Type B pancreatic cell (in vitro differentiated cells): ENCODE data around the gene FAM168A. TPM values are rescaled to one million over a fixed set of nuclear protein-coding genes. Genes with fewer than 3 reads are reported as not detected.

Source experiments
- DNase-seq: peaks from one replicate; pipeline ENCODE4 v3.0.0; 2021; ENCODE audit warnings: mixed read lengths; ENCODE audit not compliant: unreplicated experiment; ENCODE audit errors: extremely low spot score
- H3K27ac Mint-ChIP-seq: 2 replicates; pipeline ENCODE4 v1.8.0; 2021; ENCODE audit warnings: mild to moderate bottlenecking, mixed read lengths
- H3K27me3 Mint-ChIP-seq: 2 replicates; pipeline ENCODE4 v1.8.0; 2021; ENCODE audit warnings: mixed read lengths
- H3K36me3 Mint-ChIP-seq: 2 replicates; pipeline ENCODE4 v1.8.0; 2021; ENCODE audit warnings: mixed read lengths
- H3K4me1 Mint-ChIP-seq: one replicate; pipeline ENCODE4 v1.8.0; 2021; ENCODE audit warnings: mixed read lengths; ENCODE audit not compliant: unreplicated experiment
- H3K4me3 Mint-ChIP-seq: 2 replicates; pipeline ENCODE4 v1.8.0; 2021; ENCODE audit warnings: mild to moderate bottlenecking, mixed read lengths
- H3K9me3 Mint-ChIP-seq: 2 replicates; pipeline ENCODE4 v1.8.0; 2021; ENCODE audit warnings: mixed read lengths
- total RNA-seq: library from RNA; stranded (reverse); gene quantifications from 2 replicates; pipeline ENCODE4 v1.2.1, GENCODE V29; 2021; ENCODE audit warnings: low replicate concordance
- TF ChIP-seq, protein P1 (sequence below): fragments of 200-600 bp; sonication (generic); conservative IDR thresholded peaks from 2 replicates; pipeline ENCODE4 v1.5.0; 2021; ENCODE audit warnings: antibody characterized with exemption, mild to moderate bottlenecking

The FAM168A gene
- total RNA-seq, 1 donor from 2014 or later, result 39.6 TPM

DNA sequence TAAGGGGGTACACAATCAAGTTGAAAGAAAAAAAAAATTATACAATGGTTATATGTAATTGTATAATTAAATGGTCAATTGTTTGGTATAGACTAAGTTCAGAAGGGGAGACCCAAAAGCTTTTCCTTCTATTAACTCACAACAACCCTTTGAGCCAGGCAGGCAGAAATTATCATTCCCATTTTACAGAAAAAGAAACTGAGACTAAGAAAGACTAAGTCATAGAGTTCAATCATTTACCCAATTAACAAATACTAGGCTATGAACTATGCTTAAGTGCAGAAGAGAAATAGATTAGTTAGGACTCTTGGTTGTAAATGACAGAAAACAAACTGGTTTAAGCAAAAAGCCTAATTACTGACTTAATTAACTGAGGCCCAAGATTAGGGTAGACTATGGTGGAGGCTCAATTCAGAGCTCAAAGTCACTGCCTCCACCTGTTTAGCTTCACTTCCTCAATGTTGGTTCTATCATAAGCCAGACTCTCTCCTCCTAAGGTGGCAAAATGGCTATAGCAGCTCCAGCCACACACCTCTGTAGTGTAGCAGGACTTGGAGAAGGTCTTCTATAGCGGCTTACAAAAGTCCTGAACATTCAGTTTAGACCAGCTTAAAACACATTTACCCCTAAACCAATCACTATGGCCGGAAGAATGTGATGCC is 34.2 kb downstream of the FAM168A start:
- H3K4me1 Mint-ChIP-seq, result peaks cover 14% of the 10 kb centered on the region
- H3K27me3 Mint-ChIP-seq, result no peaks in the 10 kb centered on the region
- H3K36me3 Mint-ChIP-seq, result peaks cover 9% of the 10 kb centered on the region
- H3K4me3 Mint-ChIP-seq, result no peak overlapping the region
- no peak for DNase-seq
- no peak overlapping the region for H3K27ac Mint-ChIP-seq
- TF ChIP-seq, protein P1, sequence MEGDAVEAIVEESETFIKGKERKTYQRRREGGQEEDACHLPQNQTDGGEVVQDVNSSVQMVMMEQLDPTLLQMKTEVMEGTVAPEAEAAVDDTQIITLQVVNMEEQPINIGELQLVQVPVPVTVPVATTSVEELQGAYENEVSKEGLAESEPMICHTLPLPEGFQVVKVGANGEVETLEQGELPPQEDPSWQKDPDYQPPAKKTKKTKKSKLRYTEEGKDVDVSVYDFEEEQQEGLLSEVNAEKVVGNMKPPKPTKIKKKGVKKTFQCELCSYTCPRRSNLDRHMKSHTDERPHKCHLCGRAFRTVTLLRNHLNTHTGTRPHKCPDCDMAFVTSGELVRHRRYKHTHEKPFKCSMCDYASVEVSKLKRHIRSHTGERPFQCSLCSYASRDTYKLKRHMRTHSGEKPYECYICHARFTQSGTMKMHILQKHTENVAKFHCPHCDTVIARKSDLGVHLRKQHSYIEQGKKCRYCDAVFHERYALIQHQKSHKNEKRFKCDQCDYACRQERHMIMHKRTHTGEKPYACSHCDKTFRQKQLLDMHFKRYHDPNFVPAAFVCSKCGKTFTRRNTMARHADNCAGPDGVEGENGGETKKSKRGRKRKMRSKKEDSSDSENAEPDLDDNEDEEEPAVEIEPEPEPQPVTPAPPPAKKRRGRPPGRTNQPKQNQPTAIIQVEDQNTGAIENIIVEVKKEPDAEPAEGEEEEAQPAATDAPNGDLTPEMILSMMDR, result no peak
- H3K9me3 Mint-ChIP-seq, result no peaks in the 10 kb centered on the region

DNA sequence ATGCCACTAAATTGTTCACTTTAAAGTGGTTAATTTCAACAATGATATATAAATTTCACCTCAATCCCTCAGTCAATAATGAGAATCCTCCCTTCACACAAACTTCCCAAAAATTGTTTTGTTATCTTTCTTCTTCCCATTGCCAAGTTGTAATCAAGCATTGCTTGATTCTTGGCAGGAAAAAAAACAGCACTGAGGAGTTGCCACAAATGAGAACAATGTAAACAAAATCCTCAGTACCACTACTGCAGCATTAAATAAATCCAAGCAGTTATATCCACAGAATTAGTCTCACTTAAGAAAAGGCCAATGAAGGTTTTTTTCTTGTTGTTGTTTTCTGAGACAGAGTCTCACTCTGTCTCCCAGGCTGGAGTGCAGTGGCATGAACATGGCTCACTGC is 38.2 kb downstream of the FAM168A start:
- Mint-ChIP-seq H3K4me3 (no peak overlapping the region), H3K4me1 (peaks cover 5% of the 10 kb centered on the region), H3K27ac (no peak overlapping the region), H3K9me3 (peaks cover 5% of the 10 kb centered on the region), H3K36me3 (peaks cover 7% of the 10 kb centered on the region), H3K27me3 (no peaks in the 10 kb centered on the region)
- no peak for DNase-seq
- TF ChIP-seq, protein P1, result no peak

DNA sequence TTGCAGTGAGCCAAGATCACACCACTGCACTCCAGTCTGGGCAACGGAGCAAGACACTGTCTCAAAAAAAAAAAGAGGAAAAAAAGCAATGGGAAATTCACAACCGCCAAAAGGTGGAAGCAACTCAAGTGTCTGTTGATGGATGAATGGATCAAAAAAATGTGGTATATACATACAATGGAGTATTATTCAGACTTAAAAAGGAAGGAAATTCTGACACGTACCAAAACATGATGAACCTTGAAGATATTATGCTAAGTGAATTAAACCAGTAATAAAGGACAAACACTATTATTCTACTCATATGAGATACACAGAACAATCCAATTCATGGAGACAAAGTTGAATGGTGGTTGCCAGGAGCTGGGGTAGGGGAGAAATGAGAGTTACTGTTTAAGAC is 40.9 kb downstream of the FAM168A start:
- peaks cover 7% of the 10 kb centered on the region for H3K36me3 Mint-ChIP-seq
- H3K4me3 Mint-ChIP-seq, result no peak overlapping the region
- no peak for DNase-seq
- H3K27ac Mint-ChIP-seq, result no peak overlapping the region
- no peaks in the 10 kb centered on the region for H3K27me3 Mint-ChIP-seq
- H3K4me1 Mint-ChIP-seq, result peaks cover 10% of the 10 kb centered on the region
- H3K9me3 Mint-ChIP-seq, result peaks cover 6% of the 10 kb centered on the region
- TF ChIP-seq, protein P1, result no peak

DNA sequence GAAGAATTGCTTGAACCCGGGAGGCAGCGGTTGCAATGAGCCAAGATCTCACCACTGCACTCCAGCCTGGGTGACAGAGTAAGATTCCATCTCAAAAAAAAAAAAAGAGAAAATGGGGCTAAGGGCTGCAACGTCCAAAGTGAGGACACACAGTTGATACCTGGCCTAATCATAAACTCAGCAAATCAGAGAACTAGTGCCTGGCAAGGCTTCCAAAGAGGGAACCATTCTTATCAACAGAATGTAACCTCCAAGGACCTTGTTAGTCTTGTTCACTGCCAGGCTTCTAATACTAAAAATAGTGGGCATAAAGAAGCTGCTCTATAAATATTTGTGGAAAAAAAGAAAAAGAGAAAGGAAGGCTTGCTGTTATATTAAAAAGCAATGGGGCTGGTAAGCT is 42.3 kb downstream of the FAM168A start:
- peaks cover 20% of the 10 kb centered on the region for H3K4me1 Mint-ChIP-seq
- H3K27ac Mint-ChIP-seq, result no peak overlapping the region
- no peaks in the 10 kb centered on the region for H3K27me3 Mint-ChIP-seq
- TF ChIP-seq, protein P1, result no peak
- H3K4me3 Mint-ChIP-seq, result no peak overlapping the region
- no peak for DNase-seq
- H3K9me3 Mint-ChIP-seq, result peaks cover 6% of the 10 kb centered on the region
- peaks cover 7% of the 10 kb centered on the region for H3K36me3 Mint-ChIP-seq

DNA sequence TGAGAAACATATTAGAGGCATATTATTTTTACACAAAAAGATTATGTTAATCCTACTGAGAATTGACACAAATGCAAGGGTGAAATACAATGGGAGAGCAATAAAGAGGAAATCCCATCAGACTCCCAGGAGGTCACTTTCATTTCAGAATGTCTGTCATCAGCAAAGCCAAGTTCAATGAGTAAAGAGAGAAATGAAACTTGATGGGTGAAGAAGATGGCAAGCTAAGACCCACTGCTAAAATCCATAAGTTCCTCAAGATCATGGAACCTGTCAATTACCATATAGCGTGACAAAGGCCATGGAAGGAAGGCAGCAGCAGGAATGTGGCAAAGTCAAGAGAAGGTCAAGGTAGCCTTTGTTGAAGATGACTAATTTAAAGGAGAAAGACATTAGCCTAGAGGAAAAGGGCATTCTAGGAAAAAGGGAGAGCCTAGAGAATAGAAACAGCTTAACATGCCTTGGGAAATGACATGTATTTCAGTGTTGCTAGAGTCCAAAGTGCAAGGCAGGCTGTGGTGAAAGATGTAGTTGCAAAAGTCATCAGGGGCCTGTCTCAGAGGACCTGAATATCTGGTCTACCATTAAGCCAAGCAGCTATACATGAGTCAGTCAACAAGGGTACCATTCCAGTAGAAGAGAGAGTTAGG is 43.1 kb downstream of the FAM168A start:
- no peak for DNase-seq
- no peak overlapping the region for H3K4me3 Mint-ChIP-seq
- H3K9me3 Mint-ChIP-seq, result peaks cover 6% of the 10 kb centered on the region
- H3K27ac Mint-ChIP-seq, result no peak overlapping the region
- H3K27me3 Mint-ChIP-seq, result no peaks in the 10 kb centered on the region
- TF ChIP-seq, protein P1, result no peak
- H3K36me3 Mint-ChIP-seq, result peaks cover 7% of the 10 kb centered on the region
- peaks cover 20% of the 10 kb centered on the region for H3K4me1 Mint-ChIP-seq
